DMS53 treated with DMSO at 0.1 percent for 48 hours (cell line): Measurements from ENCODE around the gene SSX2IP.
"Not testable (repeated sequence)": the region's sequence is repeated elsewhere in the genome, so short reads cannot be mapped to it uniquely, and the experiment has no call there.

ENCODE experiments used
- DNase-seq: peaks from one replicate; lab custom pipeline; 2025; ENCODE audit not compliant: unreplicated experiment; lab: John Stamatoyannopoulos, UW

SSX2IP gene, protein sequence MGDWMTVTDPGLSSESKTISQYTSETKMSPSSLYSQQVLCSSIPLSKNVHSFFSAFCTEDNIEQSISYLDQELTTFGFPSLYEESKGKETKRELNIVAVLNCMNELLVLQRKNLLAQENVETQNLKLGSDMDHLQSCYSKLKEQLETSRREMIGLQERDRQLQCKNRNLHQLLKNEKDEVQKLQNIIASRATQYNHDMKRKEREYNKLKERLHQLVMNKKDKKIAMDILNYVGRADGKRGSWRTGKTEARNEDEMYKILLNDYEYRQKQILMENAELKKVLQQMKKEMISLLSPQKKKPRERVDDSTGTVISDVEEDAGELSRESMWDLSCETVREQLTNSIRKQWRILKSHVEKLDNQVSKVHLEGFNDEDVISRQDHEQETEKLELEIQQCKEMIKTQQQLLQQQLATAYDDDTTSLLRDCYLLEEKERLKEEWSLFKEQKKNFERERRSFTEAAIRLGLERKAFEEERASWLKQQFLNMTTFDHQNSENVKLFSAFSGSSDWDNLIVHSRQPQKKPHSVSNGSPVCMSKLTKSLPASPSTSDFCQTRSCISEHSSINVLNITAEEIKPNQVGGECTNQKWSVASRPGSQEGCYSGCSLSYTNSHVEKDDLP

DNA sequence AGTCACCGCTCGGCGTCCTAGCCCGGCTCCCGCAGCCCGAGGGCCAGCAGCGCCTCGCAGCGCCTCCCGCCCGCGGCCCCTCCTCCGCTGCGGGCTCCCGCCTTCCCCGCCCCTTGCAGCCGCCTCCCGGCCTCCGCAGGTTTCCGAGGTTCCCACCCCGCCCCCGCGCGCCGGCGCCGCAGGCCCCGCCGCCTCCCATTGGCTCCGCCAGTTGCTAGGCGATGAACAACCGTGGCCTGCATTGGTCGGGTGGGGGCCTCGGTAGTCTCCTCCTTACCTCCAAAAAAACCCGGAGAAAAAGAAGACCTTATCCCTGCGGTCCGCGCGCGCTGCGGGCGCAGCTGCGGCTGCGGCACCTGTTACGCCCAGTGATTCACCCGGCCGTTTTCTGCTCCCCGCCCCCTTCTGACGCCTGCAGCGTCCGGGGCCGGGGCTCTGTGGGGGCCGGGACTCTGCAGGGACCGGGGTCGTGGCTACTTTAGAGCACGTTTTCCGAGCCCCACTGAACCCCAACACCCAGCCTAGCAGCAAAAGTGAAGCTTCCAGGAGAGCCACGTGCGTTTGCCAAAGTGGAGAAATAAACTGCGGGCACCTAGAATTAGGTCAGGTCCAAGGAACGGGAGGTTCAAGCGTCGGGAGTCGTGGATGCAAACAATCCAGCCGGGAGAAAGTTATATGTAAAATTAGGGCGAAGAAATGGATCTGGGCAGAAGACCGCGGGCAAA, at the start of gene SSX2IP:
SSX2IP (minus strand) TSS at position 65 of the 725 bp plus-strand sequence. CDS start 19,242 bp downstream, outside the sequence.
- peak; percentile 98 for DNase-seq

DNA sequence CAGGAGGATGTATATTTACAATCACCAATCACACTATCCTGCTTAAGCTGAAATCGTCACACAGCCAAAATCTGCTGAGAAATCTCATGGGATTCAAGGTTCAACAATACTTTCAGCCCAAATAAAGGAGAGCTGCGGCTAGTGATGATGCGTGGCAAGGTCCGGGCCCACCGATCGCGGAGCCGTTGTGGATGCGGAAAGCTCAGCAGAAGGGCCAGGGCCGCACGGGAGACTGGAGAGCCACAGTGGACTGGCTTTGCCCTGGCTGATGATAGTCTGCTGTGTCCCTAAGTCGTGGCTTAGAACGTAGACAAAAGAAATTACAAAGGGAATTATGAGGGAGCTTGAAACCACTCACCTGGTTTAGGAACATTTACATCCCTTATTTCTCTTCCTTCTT, 48.0 kb upstream of the SSX2IP start:
- no peak for DNase-seq

DNA sequence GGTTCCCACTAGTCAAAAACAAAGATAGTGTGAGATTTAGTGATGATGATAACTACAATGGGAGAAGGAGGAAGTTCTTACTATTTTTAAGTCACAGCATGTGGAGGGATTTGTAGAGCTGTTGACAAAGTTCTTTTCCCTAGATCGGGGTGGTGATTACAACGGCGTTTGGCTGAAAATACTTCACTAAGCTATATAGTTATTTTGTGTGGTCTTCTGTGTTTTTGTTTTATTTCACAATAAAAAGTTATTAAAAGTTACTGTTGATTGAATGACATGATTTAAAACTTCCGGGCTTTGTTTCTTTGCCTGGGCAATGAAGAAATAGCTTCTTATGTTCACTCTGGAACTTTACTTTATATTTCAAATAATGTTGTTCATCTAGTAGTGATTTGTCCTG, 47.3 kb upstream of the SSX2IP start:
- DNase-seq: no peak

DNA sequence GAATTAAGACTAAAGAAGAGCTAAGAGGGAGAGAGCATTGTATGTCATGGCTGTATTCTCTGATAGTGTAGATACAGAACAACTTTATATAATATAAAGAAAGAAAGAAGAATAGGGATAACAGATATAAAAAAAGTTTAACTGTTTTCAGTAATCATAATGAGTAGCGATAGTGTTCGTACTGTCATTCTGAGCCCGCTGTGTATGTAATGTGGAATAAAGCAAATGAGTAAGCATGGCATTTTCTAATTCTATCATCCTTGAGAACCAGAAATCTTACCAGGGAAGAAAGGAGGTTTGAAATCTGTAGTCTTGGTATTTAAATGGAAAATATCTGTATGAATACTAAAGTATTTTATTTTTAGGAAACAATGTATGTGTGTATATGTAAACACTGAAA, 46.7 kb upstream of the SSX2IP start:
- no peak for DNase-seq

DNA sequence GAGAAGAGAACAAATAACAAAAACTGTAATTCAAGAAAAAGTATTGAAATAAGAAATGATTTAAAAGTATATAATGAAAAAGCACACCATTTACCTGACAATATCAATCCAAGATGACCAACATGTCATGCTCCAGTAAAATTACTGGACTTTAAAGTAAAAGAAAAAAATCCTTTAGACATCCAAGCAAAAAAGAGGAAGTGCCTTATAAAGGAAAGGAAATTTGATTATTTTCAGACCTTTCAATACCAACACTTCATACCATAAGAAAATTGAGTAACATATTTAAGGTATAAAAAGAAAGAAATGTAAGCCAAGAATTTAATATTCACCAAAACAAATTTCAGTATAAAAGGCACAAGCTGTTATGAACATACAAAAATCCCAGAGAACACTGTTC, 46.2 kb upstream of the SSX2IP start:
- DNase-seq: no peak

DNA sequence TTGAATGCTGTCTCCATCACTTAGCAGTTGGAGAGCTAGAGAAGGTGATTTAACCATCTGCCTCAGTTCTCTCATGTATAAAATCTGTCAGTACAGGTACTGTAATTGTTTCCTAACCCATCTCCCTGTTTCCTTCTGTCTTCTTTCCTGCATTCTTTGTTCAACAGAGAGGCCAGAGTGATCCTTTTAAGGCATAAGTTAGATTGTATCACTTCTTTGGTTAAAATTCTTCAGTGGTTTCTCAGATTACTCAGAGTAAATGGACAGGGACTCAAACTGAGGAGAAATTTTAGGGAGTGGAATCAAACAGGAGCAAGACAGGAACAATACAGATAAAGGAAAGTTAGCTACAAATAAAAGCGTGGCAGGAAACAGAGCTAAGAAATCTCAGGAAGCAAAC, 45.2 kb upstream of the SSX2IP start:
- DNase-seq: no peak

DNA sequence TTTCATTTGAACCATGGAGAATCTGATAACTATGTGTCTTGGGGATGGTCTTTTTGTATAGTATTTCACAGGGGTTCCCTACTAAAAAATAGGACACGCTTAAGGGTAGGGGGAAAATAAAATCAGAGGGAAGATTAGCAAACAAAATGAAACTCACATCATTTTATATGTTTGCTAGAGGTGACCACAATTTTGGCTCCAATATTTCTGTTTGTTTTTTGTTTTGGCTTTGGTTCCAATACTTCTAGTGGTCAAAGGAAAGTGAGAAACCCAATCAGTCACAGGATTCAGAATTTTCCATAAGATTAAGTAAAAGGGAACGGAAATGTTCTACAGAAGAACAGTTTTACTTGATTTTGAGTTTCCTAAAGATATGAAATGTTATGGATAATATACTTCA, 42.3 kb upstream of the SSX2IP start:
- DNase-seq: no peak

DNA sequence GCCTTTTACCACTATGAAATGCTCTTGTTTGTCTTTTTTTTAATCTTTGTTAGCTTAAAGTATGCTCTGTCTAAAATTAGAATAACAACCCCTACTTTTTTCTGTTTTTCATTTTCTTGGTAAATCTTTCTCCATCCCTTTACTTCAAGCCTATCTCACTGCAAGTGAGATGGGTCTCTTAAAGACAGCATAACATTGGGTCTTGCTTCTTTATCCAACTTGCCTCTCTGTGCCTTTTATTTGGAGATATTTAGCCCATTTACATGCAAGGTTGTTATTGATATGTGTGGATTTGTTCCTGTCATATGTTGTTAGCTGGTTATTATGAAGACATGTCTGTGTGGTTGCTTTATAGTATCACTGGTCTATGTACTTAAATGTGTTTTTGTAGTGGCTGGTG, 41.3 kb upstream of the SSX2IP start:
- DNase-seq: no peak

DNA sequence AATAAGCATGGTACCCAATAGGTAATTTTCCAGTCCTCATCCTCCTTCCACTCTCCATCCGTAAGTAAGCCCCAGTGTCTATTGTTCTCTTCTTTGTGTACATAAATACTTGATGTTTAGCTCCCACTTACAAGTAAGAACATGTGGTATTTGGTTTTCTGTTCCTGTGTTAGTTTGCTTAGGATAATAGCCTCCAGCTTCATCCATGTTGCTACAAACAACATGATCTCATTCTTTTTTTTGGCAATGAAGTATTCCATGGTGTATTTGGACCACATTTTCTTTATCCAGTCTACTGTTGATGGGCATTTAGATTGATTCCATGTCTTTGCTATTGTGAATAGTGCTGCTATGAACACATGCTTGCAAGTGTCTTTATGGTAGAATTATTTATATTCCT, 37.5 kb upstream of the SSX2IP start:
- peak; percentile 61 for DNase-seq

DNA sequence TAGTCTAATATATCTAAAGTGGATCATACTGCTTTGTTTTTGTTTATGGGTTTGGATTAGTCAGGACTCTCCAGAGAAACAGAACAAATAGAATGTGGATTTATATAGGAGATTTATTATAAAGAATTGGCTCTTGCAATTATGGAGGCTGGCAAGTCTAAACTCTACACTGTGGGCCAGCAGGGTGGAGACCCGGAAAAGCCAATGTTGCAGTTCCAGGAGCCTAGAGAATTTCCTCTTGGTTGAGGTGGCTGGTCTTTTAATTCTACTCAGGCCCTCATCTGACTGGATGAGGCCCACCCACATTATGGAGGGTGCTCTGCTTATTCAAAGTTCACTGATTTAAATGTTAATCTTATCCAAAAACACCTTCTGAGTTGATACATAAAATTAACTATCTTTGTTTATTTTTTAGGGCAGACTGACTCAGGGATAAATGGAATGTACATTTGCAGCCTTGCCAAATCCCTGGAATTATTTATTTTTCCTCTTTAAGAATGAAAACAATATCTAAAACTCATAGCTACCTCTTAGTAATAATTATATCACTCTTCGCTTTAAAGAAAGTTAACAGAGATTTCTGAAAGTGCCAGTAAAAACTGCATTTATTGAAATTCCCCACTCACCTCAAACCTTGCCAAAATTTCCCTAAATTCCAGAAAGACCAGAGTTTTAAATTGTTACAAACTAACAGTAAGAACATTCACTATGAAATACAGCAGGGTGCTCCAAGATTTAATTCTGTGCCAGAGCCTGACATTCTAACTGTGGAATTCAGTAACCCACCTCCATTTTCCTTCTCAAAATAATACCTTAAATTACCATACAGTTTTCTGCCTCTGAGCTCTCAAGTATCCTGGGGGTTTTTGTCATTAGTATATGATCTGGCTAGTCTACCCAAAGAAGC, 36.6 kb upstream of the SSX2IP start:
- no peak for DNase-seq

DNA sequence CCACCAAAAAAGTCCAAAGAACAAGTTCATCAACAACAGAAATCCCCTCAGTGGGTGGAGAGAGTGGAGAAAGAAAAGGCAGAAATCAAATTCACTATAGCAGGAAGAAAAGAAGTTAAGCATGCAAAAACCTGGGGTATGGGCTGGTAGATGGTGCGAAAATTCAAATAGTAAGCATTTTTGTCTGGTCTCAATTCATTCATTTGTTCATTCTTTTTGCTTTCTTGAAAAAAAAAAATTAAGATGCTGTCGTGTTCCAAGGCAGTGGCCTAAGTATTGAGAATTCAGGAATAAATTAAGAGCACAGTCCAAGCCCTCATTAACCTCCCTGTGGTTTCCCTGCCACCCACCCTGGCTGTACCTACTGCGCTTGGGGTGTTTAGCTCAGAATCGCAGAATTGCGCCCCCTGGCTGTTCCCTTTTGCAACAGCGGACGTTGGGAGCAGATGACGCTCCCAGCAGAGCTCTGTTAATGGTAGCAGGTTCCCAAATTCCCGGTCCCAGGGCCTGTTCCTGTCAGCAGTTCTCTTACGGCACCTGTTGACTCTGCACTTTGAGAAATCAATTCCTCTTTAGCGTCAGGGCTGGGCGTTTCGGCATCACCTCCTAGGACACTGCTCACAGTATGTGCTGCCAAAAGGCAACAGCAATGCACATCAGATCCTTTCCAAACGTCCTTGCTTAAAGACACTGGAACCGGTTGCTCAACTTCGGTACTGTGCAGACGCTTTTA, 34.0 kb upstream of the SSX2IP start:
- no peak for DNase-seq

DNA sequence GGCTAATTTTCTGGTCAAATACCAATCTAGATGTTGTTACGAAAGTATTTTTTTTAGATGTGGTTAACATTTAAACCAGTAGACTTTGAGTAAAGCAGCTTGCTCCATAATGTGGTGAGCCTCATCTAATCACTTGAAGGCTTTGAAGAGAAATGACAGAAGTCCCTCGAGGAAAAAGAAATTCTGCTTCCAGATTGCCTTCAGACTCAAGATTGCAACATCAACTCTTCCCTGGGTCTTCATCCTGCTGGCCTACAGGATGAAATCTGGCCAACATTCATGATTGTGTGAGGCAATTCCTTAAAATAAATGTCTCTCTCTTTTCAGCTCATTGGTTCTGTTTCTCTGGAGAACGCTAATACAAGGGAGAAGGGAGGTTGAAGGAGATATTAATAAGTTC, 32.5 kb upstream of the SSX2IP start:
- DNase-seq: no peak

DNA sequence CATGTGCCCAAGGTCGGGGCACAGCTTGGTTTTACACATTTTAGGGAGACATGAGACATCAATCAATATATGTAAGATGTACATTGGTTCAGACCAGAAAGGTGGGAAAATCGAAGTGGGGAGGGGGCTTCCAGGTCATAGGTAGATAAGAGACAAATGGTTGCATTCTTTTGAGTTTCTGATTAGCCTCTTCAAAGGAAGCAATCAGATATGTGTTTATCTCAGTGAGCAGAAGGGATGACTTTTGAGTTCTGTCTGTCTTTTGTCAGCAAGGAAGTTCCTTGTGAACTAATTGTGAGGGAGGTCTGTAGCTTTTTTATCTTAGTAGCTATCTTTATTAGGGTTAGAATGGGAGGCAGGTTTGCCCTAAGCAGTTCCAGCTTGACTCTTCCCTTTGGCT, 31.6 kb upstream of the SSX2IP start:
- not testable (repeated sequence) for DNase-seq

DNA sequence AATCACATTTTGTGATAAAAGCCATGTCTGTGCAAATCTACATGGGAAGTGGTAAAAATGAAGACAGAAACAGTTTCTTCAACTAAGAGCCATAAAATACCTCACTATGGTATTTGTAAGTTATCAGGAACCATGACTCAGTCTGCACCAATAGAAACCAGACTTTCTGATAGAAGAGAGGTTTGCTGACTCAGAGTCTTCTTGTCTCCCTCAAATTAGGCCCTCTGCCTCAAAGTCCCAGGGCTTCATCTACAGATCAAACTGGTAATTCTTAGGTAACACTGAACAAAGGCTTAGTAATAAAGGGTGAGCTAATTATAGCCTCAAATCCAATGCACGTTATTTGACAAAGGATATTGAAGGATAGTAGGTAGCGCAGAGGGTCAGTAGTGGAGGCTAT, 30.9 kb upstream of the SSX2IP start:
- no peak for DNase-seq

DNA sequence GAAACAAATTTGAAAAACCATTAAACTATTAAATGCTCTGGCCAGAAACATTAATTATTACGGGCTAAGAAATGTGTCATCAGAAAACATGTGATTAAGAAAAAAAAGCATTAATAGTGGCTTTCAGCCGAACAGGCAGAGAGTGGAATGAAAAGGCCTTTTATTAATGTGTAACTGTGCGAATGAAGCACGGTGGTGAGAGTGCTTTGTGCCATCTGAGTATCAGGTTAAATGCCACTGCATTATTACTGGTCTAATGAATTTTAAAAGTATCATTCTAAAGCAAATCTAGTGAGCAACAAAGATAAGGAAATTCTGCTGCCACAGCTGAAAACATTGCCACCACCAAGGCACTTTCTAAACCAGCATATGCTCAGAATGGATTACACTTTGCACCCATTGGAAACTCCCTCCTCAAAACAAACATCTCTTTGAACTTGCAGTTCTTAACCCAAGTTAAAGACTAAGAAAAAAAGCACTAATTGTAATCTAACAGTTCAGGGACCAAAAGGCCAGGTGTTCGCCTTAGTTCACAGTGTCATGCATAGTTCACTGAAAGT, 30.0 kb upstream of the SSX2IP start:
- DNase-seq: no peak

DNA sequence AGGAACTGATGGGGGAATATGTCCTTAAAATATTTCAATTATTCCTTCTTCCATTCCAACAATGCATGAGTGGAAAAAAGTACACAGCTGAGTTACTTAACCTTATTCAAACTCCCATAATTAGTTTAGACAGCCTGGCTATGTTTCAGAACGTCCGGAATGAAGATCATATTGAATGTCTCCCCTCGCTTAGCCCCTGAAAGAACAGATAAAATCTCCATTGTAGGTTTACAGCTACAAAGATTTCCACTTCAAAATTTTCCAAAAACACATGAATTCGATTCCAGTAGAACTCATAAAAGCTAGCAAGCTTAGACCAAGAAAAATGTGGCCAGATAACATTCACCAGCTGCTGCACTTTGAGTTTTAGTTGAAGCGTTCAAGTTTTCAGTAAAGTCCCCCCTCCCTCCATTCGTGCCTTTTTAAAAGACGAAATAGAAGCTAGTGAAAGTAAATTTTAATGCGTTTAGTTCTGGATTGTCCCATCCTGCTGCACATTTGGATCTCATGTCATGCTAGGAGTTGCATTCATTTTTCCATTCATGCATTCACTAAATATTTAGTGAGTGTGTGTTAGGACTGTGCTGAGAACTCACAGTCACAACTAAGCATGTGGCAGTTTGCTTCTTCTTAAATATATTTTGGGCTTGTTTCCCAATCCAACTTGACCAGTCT, 29.4 kb upstream of the SSX2IP start:
- DNase-seq: no peak

DNA sequence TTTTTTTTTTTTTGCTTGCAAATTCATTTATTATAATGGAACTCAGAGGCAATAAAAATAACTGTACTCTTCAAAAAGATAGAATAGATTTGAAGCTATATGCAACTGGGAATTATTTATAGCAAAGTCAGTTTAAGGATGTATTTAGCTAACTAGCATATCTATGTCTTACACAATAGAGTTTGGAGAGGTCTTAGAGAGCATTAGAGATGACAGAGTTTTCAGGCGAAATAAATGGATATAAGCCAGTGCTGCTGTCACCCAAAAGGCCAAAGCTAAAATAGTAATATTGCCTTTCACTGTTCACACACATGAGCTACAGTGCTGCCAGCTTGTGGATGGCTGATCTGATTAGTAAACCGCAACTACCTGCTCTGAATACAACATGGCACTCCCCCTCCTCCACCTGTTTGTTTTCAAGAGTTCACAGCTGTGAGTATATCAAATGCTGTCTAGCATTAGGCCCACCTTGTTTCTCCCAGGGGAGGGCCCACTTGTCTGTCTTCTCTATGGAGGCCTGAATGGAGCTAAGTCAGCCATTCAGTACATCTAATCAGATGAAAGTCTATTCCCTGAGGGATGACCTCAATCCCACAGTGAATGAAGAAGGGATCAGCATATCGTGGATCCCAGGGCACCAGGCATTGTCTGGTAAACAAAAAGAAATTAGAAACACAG, 25.2 kb upstream of the SSX2IP start:
- no peak for DNase-seq

DNA sequence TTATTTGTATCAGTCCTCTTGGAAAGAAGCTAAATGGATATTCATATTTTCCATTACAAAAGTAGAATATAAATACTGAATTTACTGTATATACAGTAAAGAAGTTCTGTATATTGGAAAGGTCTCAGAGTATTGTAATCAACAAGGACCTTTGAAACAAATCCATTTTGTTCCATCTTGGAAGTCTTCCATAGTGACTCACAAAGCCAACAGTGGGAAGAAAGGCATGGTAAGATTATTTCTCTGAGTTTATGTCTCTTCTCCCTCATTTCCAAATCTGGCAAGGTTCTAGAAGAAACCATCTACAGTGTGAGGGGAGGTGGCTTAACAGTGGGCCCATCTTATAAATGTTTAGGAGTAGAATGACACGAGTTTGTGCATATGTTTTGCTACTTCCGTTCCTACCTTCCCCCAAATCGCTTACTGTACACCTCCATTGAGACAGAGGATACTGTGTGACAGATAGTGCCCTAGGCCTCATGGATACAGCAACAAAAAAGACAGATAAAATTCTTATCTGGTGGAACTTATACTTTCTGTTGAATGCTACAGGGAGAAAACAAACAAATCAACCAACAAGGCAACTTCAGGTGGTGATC, 22.1 kb upstream of the SSX2IP start:
- DNase-seq: no peak

DNA sequence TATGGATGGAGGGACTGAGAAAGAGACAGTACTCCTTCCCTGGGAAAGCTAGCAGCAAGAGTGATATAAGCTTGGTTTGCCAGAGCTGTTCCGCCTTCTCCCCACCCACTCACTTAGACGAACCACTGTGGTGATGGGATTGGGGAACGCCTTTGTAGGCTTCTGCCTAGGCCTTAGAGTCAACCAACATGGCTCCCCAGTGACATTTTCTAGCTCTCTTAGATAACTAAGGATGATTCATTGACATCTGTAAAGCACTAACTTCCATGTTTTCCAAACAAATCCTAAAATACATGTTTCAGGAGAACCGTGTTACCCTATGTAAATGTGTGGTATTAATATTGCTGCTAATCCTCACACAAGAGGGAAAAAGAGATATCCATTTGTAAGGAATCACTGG, 21.6 kb upstream of the SSX2IP start:
- DNase-seq: no peak
